Sigmoid colon (tissue), 4 donors: ENCODE results near the gene SLC12A3.

Experiments
- EP300 ChIP-seq, 4 donors: sonication (generic); formaldehyde crosslinking; IDR thresholded peaks; one replicate each; pipeline ENCODE4 v1.6.1; 2017; ENCODE audit warnings: antibody characterized with exemption in 4 of 4
- TF ChIP-seq, protein P1 (sequence below), 4 experiments: fragments of 450-650 bp in 3 of 4; fragments of 200-600 bp in 1 of 4; IDR thresholded peaks; one replicate each; pipeline ENCODE4 v1.5.1; 2016 to 2019; ENCODE audit warnings: antibody characterized with exemption in 4 of 4, mild to moderate bottlenecking in 3 of 4, moderate library complexity in 2 of 4

DNA sequence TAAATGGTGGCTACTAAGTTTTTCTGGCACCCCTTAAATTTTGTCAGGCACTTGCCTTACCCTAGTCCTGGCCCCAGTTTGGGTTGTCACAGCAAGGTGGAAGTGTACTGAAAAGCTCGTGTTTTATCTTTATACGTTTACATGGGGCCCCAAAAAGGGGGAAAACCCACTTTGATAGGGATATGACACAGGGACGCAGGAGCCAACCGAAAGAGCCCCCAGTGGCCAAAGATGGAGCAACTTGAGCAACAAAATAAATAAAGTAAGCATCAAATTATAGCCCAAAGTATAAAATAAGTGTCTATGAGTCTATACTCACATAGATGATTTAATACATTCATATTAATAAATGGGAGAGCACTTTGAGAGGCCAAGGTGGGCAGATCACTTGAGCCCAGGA, 91.7 kb downstream of the SLC12A3 start:
- TF ChIP-seq EP300 (IDR thresholded peaks at IDR 0.05) = no peak
- TF ChIP-seq, protein P1, sequence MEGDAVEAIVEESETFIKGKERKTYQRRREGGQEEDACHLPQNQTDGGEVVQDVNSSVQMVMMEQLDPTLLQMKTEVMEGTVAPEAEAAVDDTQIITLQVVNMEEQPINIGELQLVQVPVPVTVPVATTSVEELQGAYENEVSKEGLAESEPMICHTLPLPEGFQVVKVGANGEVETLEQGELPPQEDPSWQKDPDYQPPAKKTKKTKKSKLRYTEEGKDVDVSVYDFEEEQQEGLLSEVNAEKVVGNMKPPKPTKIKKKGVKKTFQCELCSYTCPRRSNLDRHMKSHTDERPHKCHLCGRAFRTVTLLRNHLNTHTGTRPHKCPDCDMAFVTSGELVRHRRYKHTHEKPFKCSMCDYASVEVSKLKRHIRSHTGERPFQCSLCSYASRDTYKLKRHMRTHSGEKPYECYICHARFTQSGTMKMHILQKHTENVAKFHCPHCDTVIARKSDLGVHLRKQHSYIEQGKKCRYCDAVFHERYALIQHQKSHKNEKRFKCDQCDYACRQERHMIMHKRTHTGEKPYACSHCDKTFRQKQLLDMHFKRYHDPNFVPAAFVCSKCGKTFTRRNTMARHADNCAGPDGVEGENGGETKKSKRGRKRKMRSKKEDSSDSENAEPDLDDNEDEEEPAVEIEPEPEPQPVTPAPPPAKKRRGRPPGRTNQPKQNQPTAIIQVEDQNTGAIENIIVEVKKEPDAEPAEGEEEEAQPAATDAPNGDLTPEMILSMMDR (IDR thresholded peaks at IDR 0.05) = no peak
